NCI-H2227 treated with DMSO at 0.1 percent for 48 hours (cell line): ENCODE data around the gene RIIAD1.
"Not testable (repeated sequence)": the region's sequence is repeated elsewhere in the genome, so short reads cannot be mapped to it uniquely, and the experiment has no call there.

Experiments
- DNase-seq: peaks from one replicate; lab custom pipeline; 2025; lab: John Stamatoyannopoulos, UW

Gene RIIAD1, protein sequence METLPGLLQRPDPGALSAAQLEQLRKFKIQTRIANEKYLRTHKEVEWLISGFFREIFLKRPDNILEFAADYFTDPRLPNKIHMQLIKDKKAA

DNA sequence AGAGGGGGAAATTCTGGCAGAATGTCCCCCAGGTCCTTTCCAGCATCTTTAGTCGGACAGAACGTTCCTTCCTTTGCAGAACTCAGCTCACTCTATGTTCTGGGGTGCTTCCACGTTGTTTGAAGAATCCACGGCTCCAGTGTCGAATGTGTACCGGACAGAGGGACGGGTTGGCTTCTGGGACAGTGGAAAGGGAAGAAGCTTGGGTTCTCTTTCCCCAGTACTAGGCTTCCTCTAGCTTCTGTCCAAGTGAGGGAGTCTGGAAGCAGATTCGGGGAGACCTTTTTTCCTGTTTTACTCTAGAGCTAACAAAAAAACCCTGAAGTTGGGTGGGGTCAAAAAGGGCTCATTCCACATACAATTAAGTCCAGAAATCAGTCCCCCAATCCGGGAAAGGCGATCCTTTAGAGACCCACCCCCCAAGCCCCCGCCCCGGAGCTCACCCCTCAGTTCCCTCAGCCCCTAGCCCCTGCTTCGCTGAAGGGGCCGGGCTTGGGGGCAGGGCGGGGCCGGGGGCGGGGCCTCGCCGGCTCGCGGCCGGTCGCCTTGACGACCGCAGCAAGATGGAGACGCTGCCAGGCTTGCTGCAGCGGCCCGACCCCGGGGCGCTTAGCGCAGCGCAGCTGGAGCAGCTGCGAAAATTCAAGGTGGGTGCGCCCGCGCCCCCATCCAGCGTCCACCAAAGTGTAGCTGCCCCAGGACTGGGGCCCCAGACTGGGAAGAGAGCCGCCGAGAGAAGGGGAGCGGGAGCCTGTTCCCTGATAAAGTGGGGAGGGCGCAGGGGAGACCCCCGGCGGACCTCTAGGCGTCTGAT is at the start of gene RIIAD1:
Gene RIIAD1, plus strand, starts transcription at position 549 of the 814 bp plus-strand sequence. Its CDS starts 15 bp downstream, at position 564.
- DNase-seq = peak; percentile 33

DNA sequence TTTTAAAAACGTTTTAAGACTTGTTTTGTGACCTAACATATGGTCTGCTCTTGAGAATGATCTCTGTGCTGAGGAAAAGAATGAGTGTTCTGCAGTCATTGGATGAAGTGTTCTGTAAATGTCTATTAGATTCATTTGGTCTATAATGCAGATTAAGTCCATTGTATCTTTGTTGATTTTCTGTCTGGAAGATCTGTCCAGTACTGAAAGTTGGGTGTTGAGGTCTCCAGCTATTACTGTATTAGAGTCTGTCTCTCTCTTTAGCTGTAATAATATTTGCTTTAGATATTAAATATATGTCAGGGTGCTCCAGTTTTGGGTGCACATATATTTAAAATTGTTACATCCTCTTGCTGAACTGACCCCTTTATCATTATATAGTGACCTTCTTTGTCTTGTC is 47.9 kb upstream of the RIIAD1 start:
- no peak for DNase-seq

DNA sequence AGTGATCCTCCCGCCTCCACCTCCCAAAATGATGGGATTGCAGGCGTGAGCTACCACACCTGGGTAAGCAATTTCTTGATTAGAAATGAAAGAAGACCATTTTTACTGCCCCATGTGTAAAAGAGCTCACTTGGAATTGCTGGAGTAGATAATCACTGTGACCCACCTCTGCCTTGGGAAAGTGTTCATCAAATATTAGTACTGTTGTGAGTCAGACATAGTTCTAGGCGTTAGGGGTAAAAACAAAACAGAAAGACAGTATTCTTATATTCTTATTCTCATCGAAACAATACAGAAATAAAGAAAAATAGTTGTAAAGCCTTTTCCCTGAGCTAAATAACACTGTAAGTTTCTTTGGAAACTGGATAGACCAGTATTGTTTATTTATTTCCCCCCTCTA is 40.9 kb upstream of the RIIAD1 start:
- no peak for DNase-seq

GRCh38 chr1:151680826-151681225 is 40.5 kb upstream of the RIIAD1 start:
- no peak for DNase-seq

GRCh38 chr1:151681923-151682322 is 39.4 kb upstream of the RIIAD1 start:
- no peak for DNase-seq

- DNase-seq = not testable (repeated sequence)
Observed at GRCh38 chr1:151682901-151683300, 38.4 kb upstream of the RIIAD1 start.

- no peak for DNase-seq
Observed at GRCh38 chr1:151684128-151684527, 37.2 kb upstream of the RIIAD1 start.

GRCh38 chr1:151686561-151686960 is 34.8 kb upstream of the RIIAD1 start:
- DNase-seq = no peak

DNA sequence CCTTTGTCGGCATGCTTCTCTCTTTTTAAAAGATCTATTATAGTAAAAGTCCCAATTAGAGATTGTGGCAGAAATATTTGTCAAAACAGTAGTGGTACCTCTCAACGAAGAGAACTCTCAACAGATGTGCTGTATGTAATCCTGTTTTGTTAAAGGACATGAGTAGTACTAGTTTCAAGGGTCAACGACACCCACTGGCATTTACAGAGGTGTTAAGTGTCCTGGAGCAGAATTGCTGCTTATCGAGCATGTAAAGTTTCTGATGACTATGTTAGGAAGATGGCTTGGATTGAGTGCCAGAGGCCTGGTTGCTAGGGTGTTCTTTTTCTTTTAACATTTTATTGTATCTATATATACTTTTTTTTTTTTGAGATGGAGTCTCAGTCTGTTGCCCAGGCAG is 31.8 kb upstream of the RIIAD1 start:
- no peak for DNase-seq

DNA sequence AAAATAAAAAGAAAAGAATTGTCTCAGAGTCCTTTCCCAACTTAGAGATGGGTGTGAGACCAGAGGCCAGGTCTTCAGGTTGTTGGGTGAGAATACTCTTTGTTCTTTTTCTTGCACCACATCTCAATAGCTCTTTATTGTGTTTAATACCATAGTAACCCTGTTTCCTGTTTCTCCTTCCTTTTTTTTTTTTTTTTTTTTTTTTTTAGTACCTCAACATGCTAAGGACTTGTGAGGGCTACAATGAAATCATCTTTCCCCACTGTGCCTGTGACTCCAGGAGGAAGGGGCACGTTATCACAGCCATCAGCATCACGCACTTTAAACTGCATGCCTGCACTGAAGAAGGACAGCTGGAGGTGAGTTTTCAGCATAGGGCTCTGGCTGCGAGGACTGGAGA is 29.1 kb upstream of the RIIAD1 start:
- no peak for DNase-seq

GRCh38 chr1:151693057-151693651 is 28.2 kb upstream of the RIIAD1 start:
- DNase-seq = peak; percentile 60

DNA sequence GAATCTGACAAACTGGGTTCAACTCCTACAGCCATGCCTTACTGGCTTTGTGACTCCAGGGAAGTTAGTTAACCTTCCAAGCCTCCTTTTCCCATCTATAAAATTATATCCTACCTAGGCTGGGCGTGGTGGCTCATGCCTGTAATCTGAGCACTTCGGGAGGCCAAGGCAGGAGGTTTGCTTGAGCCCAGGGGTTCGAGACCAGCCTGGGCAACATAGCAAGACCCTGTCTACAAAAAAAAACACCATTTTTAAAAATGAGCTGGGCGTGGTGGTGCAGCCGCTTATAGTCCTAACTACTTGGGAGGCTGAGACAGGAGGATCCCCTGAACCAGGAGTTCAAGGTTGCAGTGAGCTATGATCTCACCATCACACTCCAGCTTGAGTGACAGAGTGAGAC is 19.8 kb upstream of the RIIAD1 start:
- DNase-seq = no peak

- DNase-seq = no peak
Observed at GRCh38 chr1:151702936-151703335, 18.4 kb upstream of the RIIAD1 start.

- DNase-seq = no peak
Observed at GRCh38 chr1:151703813-151704212, 17.5 kb upstream of the RIIAD1 start.

GRCh38 chr1:151704246-151704645 is 17.1 kb upstream of the RIIAD1 start:
- DNase-seq = no peak

GRCh38 chr1:151705146-151705545 is 16.2 kb upstream of the RIIAD1 start:
- DNase-seq = no peak

DNA sequence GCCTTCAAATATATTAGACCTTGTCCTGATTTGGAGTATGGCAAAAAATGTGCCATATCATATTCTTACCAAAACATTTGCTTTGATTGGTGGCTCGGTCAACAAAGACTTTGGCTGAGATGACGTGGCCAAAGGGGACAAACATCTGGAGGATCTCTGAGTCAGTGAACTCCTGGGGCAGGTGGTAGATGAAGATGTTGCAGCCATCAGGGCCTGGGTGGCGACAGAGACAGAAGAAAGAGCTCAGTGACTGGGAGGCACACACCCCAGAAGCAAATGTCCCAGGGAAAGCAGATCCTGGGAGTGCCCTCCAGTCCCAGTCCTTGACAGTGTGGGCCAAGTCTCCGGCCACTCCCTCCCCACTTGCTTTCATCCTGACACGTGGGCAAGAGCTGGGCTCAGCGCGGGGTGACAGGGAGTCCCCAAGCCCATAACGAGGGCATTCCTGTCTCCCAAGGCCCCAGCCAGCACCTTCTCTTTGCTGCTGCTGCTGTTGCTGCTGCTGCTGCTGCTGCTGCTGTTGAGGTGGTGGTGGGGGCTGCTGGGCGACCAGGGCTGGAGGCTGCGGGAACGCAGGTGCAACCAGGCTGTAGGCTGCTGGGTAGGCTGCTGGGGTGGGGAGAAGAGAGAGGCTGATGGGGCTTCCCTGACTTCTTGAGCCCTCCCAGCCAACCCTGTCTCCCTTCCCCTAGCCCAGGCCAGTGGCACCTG is 15.4 kb upstream of the RIIAD1 start:
- no peak for DNase-seq

GRCh38 chr1:151706464-151707415 is 14.6 kb upstream of the RIIAD1 start:
- no peak for DNase-seq

GRCh38 chr1:151707541-151708065 is 13.7 kb upstream of the RIIAD1 start:
- DNase-seq = no peak

GRCh38 chr1:151708891-151709290 is 12.4 kb upstream of the RIIAD1 start:
- DNase-seq = no peak

- DNase-seq = peak; percentile 84
Observed at GRCh38 chr1:151710187-151710840, 11.0 kb upstream of the RIIAD1 start.
